ENCODE data around the gene GJA8.
"Not testable (repeated sequence)": the region's sequence is repeated elsewhere in the genome, so short reads cannot be mapped to it uniquely, and the experiment has no call there.

Gene GJA8

DNA sequence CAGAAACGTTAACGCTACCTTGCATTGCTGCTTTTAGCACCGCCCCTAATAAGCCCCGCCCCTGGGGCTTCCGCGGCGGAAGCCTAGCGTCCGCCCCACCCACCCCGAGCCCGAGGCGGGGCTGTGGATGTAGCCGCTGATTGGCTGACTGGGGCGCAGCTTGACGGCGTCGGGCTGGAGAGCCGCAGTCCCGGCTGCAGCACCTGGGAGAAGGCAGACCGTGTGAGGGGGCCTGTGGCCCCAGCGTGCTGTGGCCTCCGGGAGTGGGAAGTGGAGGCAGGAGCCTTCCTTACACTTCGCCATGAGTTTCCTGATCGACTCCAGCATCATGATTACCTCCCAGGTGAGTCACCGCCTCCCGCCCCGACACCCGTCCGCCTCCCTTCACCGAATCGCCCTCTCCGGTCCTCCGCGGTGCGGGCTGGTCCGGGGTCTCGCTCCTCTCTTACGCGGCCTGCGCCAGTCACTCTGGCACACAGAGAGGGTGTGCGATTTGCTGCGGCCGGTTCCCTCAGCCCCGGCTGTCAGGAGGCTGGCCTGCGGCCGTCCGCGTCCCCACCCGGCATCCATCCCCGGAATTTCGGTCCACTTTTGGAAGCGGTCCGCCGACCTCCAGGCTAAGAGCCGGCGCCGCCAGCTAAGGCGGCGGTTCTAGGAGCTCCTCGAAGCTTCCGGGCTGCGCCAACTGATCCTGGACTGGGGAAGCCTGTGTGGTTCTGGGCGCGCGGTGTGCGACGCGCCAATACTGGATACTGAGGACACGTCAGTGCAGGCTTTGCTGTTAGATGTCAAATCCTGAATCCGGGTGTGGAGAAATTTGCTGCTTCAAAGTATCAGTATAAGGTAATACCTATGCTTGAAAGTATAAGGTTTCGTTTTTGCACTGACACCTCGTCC, 25.9 kb downstream of the GJA8 start, which contains the start of gene GPR89B:
GPR89B (plus strand) TSS at position 185 of the 897 bp plus-strand sequence; CDS start at position 302, 117 bp downstream.
- DNase-seq, result peak; percentile 96

DNA sequence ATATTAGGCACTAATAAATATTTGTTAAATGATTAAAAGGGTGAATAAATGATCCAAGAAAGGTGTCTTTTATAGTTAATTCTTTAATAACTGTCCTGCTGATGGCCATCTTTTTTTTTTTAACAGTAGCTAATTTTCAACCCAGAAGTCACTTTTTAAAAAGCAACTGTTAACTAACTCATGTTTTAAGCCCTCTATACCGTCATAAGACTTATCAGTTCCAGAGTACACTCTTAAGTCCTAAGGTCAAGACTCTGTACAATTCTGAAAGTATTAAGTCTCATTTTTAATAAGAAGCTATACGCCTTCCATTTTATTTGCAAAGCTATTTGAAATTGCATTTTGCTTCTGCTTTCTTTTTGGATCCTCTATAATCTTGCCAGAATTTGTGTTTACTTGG, 28.5 kb downstream of the GJA8 start:
- not testable (repeated sequence) for DNase-seq

DNA sequence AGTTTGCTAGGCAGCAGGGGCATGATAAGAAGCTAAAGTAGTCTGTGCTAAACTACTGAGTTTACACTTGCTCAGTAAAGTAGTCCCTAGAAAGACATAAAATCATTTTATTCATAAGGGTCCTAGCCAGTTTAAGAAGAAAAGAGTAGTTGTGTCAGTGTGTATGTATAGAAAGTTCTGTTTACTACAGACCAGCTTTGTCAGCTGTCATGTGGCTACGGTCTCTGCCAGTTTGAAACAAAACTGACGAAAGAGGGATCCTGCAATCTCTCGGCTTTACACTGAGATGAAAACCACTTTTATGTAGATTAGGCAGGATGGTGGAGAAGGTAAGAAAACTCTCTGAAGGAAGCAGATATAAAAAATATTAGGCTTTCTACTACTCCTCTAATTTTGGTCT, 32.7 kb downstream of the GJA8 start:
- not testable (repeated sequence) for DNase-seq

DNA sequence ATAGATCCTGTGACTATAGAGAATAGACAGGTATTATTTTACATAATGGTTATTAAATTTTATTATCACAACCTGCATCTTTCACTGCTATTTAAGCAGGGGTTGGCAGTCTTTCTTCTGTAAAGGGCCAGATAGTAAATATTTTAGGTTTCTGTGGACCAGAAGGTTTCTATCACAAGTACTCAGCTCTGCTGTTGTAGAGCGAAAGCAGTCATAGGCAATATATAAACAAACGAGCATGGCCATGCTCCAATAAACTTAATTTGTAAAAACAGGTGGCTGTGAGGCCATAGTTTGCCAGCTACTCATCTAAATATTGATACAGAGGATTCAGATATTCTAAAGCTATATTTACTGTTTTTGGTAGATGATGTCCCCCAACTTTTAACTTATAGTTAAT, 37.9 kb downstream of the GJA8 start:
- DNase-seq, result not testable (repeated sequence)

DNA sequence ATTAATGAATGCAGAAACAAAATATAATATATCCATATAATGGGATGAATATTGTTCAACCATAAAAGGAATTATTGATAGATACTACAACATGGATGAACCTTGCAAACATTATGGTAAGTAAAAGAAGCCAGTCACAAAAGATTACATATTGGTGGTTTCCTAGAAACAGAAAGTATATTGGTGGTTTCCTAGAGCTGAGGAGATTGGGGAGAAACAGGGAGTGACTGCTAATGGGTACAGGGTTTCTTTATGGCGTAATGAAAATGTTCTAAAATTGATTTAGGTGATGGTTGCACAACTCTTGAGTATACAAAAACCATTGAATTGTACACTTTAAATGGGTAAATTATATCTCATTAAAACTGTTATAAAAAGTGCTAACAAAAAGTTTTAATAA, 40.0 kb downstream of the GJA8 start:
- not testable (repeated sequence) for DNase-seq

DNA sequence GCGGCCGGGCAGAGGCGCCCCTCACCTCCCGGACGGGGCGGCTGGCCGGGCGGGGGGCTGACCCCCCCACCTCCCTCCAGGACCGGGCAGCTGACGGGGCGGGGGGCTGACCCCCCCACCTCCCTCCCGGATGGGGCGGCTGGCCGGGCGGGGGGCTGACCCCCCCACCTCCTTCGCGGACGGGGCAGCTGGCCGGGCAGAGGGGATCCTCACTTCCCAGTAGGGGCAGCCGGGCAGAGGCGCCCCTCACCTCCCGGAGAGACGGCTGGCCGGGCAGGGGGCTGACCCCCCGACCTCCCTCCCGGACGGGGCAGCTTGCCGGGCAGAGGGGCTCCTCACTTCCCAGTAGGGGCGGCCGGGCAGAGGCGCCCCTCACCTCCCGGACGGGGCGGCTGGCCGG, 46.9 kb downstream of the GJA8 start:
- not testable (repeated sequence) for DNase-seq

Measured in NCI-H69 (cell line).